ENCODE results near the gene RNF183.
"Not testable (repeated sequence)": the region's sequence is repeated elsewhere in the genome, so short reads cannot be mapped to it uniquely, and the experiment has no call there.

RNF183 gene

DNA sequence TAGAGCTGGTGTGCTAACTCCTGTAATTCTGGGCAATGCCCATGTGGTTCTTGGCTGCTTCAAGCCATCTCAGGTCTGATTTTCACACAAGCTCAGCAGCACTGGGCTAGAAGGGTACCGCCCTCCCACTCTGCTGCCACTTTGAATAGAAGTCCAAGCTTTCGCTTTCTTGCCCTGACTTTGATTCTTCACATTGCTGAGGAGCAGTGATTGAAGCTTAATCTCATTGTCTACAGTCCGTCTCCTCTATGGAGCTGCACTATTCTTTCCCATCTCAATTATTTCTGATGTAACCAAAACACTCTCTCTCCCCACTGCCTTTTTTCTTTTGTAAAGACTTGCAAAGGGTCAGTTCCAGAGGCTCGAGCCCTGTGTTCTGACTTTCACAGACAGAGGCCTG lies 12.9 kb upstream of the RNF183 start:
- peak; percentile 10 for DNase-seq (ENCODE audit: low read depth, low spot score)

DNA sequence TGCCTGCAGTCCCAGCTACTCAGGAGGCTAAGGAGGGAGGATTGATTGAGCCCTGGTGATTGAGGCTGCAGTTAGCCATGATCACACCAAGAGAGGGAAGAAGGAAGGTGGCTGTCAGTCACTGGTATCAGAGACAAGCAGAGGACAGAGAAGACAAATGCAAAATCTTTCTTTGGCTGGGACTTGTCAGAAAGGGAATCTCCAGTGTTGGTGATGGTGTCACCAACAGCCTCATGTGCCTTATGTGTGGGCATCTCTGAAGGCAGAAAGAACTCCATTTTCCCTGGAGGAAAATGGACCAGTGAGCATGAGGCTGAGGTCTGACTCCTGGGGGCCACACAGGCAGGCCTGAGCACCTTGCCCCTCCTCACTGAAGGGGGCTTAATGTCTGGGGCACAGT lies 12.1 kb upstream of the RNF183 start:
- DNase-seq (ENCODE audit: low read depth, low spot score), result no peak

DNA sequence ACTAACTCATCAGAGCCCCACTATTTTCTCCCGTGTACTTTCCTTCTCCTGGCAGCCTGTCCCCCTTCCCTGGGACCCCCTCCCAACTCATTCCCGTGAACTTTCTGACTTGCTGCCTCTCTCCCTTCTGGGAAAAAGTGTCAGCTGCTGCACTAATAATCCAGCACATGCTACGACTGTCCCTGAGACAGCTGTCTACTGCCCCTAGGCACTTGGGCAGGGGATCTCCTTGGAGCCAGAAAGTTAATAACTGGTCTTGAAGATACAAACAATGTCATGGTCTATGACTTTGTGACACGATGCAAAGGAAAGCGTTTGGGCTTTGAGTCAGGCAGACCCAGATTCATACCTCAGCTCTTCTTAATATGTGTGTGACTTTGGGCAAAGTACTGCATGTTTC lies 10.1 kb upstream of the RNF183 start:
- DNase-seq (ENCODE audit: low read depth, low spot score), result no peak

DNA sequence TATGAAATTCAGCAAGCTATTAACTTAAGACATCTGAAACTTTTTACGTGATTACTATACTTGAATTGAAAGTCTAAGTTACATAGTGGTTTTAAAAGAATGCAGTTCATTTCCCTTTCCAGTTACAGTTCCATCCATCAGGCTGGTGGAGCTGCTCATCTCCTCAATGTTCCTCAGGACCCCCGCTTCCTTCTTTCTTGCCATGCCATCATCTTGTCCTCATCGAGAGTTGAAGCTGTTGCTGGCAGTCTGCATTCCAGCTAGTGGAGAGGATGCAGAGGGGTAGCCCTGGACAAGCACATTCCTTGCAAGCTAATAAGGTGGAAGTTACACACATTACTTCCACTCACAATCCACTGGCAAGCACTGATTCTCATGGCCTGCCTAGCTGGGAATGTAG lies 8.8 kb upstream of the RNF183 start:
- DNase-seq (ENCODE audit: low read depth, low spot score), result peak; percentile 36

DNA sequence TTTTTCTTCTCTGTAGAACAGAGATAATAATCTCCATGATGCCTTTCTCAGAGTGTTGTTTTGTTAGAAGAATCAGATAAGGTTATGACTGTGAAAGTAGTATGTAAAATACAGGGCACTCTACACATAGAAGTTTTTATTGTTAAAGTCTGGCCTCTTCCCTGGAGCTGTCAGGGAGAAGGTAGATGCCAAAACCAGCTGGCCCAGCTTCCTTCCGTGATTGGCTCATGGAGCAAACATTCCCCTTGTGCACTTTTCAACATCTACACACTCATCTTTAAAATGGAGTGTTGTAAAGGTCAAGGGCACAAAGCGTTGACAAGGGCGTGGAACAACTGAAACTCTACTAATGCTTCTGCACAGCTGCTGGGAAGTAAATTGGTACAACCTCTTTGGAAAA lies 7.4 kb upstream of the RNF183 start:
- no peak for DNase-seq (ENCODE audit: low read depth, low spot score)

DNA sequence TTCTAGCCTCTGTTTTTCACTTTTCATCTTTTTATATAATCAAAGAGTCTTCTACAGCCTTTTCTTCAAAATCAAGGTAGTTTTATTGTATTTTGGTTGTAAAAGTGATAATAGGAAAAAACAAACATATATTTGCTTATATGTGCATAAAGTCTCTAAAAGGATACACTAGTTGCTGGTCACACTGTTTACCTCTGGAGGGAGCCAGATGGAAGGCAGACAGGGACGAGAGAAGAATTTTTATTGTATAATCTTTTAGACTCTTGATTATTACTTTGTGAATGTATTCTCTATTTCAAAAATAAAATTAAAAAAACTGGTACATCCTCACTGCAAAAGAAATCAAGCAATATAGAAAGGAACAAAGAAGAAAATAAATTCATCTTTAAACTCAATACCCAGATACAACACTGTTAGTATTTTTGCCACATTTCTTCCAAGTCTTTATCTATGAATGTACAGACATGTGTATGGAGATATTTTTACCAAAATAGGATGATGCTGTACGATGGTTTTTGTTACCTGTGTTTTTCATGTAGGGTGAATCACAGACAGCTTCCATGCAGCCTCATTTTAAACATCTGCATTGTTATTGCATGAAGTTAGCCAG lies 6.1 kb upstream of the RNF183 start:
- DNase-seq (ENCODE audit: low read depth, low spot score), result peak; percentile 64

DNA sequence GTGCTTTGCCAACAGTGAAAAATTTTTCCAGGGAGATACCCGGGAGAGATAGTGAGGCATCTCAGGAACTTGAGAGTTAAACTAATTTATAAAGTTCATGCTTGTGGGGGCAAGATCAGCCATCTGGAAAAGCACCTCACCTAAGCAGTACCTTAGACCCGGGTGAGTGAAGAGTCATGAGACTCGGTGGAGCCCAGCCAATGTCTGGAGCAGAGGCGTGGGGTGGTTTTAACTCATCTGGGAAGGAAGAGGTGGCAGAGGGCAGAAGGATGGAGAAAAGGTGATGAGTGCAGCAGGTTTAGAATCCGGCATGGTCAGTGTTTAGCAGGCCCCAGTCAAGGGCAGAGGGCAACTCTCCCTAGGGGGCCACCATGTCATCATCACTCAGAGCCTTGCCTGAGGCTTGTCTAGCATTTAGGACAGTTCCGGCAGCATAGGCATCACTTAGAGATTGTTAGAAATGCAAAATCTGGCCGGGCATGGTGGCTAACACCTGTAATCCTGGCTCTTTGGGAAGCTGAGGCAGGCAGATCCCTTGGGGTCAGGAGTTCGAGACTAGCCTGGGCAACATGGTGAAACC lies 4.3 kb upstream of the RNF183 start:
- DNase-seq (ENCODE audit: low read depth, low spot score), result no peak

DNA sequence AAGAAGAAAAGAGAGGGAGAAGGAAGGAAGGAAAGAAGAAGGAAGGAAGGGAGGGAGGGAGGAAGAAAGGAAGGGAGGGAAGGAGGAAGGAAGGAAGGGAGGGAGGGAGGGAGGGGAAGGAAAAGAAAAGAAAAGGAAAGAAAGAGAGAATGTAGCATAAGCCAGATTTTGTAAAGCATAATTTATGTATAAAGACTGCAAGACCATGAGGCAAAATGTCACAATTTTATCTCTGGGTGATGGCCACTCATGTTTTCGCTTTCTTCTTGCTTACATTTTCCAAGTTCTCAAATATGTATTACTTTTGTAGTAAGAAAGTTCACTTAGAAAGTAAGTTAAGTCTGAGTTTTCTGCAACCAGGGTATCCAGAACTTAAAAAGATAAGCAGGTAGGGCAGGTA lies 3.4 kb upstream of the RNF183 start:
- no peak for DNase-seq (ENCODE audit: low read depth, low spot score)

DNA sequence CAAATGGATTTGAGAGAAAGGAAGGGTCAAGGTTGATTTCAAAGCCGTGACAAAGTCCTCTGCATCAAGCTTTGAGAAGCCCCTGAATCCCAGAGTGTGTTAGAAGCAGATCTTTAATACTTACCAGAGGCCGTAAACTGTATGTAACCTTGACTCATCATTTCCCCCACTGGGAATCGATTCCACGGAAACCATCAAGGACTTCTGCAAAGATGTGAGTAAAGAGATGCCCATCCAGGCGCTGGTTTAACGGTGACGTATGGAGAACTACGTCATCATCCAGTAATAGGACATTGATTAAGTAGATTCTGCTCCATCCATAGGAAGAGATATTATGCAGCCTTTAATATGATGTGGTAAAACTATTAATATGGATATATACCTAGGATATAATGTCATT lies 1.6 kb downstream of the RNF183 start:
- no peak for DNase-seq (ENCODE audit: low read depth, low spot score)

DNA sequence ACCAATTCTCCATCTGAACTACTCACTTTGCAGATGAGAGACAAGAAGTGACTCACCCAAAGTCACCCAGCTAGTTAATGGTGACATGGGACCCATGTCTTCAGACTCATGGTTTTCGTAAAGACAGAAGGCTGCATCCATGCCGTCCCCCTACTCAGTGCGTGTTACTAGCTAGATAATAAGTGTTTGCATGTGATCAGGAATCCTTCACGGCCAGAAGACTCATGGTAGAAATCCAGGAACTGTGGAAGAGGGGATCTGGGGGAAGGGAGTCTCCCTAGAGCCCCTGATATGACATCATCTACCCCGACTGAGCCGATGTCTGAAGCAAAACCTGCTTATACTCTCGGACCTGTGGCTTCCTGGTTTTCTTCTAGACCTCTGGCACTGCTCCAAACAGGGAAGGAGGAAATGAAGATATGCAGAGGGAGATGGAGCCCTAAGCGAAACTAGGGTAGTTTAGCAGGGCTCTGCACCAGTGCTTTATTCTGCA lies 3.3 kb downstream of the RNF183 start:
- DNase-seq (ENCODE audit: low read depth, low spot score), result no peak

DNA sequence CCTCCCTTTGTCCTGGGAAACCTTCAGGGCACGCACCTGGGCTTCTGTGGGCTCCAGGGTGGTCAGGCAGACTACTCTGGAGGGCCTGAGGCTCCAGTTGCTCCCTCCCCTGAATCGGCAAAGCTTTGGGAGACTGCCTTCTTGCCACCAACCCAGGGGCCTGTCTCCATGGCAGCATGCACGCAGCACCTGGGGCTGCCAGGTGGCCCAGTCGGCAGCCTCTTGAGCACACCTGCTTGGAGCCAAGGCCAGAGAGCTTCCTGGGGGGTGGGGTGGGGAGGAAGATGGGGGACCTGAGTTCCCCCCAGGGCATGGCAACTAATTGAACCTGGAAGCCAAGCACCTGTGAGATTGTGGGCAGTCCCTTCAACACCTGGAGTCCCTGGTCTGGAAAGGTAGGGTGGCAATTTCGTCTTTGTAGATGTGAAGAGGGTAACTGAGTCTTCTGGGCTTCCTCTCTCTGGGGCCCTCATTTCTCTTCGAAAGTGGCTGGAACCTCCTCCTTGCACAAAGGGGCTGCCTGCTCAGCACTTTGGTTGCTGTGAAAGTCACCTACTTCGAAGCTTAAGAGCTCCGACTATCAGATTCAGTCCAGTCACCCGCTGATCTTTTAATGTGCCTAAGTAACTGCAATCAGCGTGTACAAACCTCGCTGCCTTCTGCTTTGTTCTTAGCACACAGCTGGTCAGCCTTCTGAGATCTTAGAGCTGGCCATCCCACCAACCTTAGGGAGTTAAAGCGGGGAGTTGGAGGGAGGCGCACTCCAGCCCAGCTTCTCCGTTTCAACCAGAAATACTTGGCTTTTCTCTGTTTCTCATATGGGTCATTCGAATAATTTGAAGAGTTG lies 4.0 kb downstream of the RNF183 start:
- DNase-seq (ENCODE audit: low read depth, low spot score), result no peak

DNA sequence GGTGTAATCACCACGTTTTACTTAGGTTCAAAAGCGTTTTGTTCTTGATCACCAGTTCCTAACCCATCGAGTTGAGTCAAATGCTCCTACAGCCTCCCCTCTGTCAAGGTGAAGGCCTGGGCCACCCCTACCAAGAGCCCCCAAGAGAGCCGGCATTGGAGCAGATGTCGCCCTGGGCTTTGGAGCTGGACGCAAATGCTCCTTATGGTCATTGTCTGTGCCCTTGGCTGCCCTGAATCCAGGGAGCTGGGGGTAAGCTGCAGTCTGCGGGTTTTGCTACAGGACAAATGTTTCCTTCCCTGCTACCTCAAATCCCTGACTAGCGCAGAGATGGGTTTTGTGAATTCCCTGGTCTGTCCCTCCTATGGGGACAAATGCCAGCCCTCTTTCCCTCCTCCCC lies 4.9 kb downstream of the RNF183 start:
- DNase-seq (ENCODE audit: low read depth, low spot score), result no peak

DNA sequence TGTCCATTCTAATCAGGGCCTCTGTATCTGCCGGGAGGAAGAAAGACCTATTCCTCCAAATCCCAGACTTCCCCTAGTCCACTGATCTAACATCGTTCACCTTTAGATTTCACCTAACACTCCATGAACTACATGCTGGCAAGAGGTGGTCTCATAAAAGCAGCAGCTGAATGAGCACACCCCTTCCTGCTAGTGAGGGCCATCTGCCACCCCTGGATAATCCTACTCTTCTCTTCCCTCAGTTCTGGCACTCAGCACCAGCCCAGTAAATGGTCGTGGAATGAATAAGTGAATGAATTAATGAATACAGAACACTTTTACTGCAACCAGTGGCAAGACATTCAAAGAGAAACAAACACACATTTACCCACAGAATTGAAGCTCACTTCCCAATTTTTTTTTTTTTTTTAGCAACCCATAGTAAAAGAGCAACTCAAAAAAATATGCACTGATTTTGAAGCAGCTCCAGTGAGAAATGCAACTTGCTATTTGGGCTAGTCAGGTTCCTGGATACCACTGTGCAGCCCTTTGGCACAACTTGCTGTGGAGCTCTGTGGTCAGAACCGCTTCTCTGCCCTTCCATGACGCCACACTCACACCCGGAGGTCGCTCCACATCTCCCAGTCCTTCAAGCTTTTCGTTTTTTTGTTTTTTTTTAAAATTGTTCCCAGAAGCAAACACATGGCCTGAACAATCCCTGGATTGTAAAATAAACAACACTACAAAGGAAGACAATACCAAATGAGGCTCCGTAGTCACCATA lies 6.2 kb downstream of the RNF183 start:
- DNase-seq (ENCODE audit: low read depth, low spot score), result no peak

DNA sequence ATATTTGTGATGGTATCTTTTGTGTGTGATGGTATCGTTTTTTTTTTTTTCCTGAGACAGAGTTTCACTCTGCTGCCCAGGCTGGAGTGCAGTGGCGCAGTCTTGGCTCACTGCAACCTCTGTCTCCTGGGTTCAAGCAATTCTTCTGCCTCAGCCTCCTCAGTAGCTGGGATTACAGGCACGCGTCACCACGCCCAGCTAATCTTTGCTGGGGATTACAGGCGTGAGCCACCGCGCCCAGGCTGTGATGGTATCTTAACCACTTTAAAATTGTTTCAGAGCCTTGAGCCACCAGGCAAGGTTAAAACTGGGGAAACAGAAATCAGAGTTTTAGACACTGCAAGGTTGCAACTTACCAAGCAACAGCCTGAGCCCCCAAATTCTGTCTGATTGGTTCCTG lies 6.9 kb downstream of the RNF183 start:
- DNase-seq (ENCODE audit: low read depth, low spot score), result not testable (repeated sequence)

DNA sequence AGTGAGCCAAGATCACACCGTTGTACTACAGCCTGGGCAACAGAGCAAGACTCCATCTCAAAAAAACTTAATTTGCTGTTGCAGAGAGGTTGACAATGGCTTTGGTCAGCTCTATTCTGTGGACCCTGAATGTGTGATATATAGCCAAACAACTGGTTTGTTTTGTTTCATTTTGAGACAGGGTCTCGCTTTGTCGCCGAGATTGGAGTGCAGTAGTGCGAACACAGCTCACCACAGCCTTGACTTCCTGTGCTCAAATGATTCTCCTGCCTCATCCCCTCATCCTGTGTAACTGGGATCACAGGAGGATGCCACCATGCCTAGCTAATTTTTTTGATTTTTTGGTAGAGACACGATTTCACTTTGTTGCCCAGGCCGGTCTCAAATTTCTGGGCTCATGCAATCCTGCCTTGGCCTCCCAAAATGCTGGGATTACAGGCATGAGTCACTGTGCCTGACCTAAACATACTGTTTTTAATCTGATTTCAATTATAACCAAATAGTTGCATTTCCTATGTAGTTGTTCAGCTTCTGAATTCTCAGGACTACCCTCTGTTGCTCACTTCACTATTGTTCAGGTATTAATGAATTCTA lies 9.8 kb downstream of the RNF183 start:
- no peak for DNase-seq (ENCODE audit: low read depth, low spot score)

DNA sequence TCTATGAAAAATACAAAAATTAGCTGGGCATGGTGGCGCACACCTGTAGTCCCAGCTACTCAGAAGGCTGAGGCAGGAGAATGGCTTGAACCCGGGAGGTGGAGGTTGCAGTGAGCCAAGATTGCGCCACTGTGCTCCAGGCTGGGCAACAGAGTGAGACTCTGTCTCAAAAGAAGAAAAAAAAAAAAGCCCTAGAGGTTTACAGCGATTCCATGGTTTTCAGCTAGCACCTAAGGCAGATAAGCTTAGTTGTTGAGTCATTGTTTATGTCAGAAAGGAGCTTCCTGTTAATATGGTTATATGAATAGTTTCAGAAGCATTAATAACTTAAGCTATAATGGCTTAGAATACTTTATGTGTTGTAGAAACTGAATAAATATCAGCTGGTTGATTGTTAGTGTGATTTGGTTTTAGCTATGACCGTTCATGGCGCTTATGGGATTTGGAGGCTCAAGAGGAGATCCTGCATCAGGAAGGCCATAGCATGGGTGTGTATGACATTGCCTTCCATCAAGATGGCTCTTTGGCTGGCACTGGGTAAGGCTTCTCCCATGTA lies 13.0 kb downstream of the RNF183 start:
- DNase-seq (ENCODE audit: low read depth, low spot score), result no peak

DNA sequence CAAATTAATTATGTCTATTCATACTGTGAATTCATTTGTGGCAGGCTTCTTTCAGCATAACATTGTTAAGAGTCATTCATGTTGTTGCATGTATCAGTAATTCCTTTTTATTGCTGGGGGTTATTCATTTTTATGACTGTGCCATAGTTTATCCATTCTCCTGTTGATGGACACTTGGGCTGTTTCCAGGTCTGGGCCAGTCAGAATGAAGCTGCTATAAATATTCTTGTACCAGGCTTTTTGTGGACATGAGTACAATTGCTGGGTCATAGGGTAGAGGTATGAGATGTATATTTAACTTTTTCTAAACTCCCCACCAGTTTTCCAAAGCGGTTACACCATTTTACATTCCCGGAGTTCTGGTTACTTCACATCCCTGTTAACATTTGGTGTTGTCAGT lies 14.1 kb downstream of the RNF183 start:
- no peak for DNase-seq (ENCODE audit: low read depth, low spot score)

DNA sequence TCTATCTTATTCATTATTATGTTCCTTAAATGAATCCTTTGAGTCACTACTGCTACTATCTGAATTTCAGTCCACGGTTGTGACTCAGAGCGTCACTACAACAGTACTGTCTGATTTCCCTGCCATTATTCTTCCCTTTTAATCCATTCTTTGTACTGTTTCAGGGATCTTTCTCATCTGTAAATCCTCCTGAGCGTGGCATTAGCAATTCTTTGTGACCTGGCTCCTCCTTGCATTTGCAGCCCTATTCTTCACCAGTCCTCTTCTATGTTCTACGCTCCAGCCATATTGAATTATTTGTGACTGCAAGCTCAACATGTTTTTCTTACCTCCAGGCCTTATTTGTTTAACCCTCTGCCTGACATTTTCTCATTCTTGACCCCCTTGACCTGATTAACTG lies 21.8 kb downstream of the RNF183 start:
- DNase-seq (ENCODE audit: low read depth, low spot score), result no peak

DNA sequence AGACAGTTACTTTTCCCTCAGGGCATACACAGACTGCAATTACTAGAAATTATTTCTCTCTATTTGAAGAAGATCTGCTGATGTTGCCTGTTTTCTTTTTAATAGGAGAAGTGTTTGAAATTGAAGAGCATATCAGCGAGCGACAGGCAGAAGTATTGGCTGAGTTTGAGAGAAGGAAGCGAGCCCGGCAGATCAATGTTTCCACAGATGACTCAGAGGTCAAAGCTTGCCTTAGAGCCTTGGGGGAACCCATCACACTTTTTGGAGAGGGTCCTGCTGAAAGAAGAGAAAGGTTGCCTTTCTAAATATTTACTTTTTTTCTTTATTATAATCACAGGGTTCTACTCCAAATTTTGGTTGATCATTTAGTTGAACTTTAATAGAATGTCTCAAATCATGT lies 24.3 kb downstream of the RNF183 start:
- DNase-seq (ENCODE audit: low read depth, low spot score), result no peak

DNA sequence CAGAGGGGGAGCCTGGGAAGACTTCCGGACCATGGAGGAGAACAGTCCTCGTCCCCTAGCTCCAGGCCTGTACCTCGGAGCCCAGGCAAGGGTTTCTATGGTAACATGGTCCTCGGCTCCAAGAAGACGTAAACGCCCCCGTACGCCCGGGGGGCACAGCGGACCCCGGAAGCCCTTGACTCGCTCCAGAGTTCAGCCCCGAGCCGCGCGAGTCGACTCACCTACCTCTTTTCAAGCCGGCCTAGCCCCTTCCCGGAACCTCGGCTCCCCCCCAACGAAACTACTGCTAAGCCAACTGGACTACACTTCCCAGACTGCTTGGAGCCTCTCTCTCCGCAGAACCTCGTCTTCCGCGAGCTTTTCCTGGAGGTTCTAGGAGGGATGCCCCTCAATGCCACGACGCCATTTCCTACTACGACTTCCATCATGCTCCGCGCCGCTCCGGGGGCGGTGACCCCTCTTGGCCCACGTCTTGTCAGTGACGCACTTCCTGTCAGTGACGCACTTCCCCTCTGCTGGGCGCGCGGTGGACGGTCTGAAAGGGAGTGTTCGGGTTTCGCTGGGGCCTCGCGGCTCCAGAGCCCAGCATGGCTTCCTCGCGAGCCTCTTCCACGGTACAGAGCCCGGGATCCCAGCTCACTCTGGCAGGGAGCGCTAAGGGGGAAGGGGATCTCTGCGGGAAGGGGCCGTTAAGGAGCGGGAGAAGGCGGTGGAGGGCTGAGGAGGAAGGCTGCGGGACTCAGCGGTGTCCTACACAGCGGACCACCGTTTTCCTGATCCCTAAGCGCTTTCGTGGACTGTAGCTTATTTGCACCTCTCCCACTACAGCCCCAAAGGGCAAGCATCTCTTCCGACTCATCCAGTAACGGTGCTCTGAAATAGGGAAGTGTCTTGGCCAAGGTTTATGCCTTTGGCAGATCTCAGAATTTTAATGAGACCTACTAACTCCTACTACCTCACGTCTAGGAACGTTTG lies 27.7 kb downstream of the RNF183 start, which contains the start of the genes CDC26 and PRPF4:
CDC26 (minus strand) TSS at position 416 of the 975 bp plus-strand sequence. CDS start 3,065 bp downstream, outside the sequence.
PRPF4 (plus strand) TSS at position 502 of the 975 bp plus-strand sequence; CDS start at position 588, 86 bp downstream.
- DNase-seq (ENCODE audit: low read depth, low spot score), result peak; percentile 99
